HEK293T (cell line): ENCODE results near the gene P2RY2.

Source experiments
- CTCF ChIA-PET: fragments of 350-600 bp; formaldehyde crosslinking; extraction: SDS; loops from one replicate; lab custom pipeline; 2021; ENCODE audit warnings: antibody characterized with exemption, inconsistent platforms; lab: Yijun Ruan, JAX
- POLR2A ChIA-PET: fragments of 350-600 bp; formaldehyde crosslinking; extraction: SDS; loops from one replicate; lab custom pipeline; 2020; ENCODE audit warnings: antibody characterized with exemption, inconsistent platforms; lab: Yijun Ruan, JAX
- DNase-seq: peaks from one replicate; pipeline ENCODE4 v3.0.0; 2012; ENCODE audit warnings: mixed read lengths; ENCODE audit errors: extremely low spot score
- ARNT ChIP-seq: fragments of 450-650 bp; IDR thresholded peaks from 2 replicates; pipeline ENCODE4 v1.6.1; 2017; ENCODE audit warnings: mild to moderate bottlenecking
- BHLHE40 ChIP-seq: fragments of 450-650 bp; IDR thresholded peaks from 2 replicates; pipeline ENCODE4 v1.6.1; 2016; ENCODE audit warnings: mild to moderate bottlenecking, moderate library complexity, borderline replicate concordance
- CTBP1 ChIP-seq: fragments of 450-650 bp; IDR thresholded peaks from 2 replicates; pipeline ENCODE4 v1.6.1; 2016; ENCODE audit warnings: borderline replicate concordance
- ELF4 ChIP-seq: fragments of 450-650 bp; IDR thresholded peaks from 2 replicates; pipeline ENCODE4 v1.6.1; 2017; ENCODE audit warnings: antibody characterized with exemption
- FOXA1 ChIP-seq: fragments of 450-650 bp; IDR thresholded peaks from 2 replicates; pipeline ENCODE4 v1.6.1; 2016; ENCODE audit warnings: mild to moderate bottlenecking
- FOXK2 ChIP-seq: fragments of 450-650 bp; IDR thresholded peaks from 2 replicates; pipeline ENCODE4 v1.6.1; 2016; ENCODE audit warnings: mild to moderate bottlenecking
- FOXM1 ChIP-seq: fragments of 450-650 bp; IDR thresholded peaks from 2 replicates; pipeline ENCODE4 v1.6.1; 2017; ENCODE audit warnings: mild to moderate bottlenecking, borderline replicate concordance
- HDGF ChIP-seq: fragments of 450-650 bp; IDR thresholded peaks from 2 replicates; pipeline ENCODE4 v1.6.1; 2017; ENCODE audit warnings: antibody characterized with exemption, borderline replicate concordance
- L3MBTL2 ChIP-seq: fragments of 450-650 bp; conservative IDR thresholded peaks from 2 replicates; pipeline ENCODE4 v1.6.1; 2016; ENCODE audit warnings: mild to moderate bottlenecking
- LEF1 ChIP-seq: fragments of 450-650 bp; IDR thresholded peaks from 2 replicates; pipeline ENCODE4 v1.6.1; 2017; ENCODE audit warnings: mild to moderate bottlenecking, borderline replicate concordance
- NFRKB ChIP-seq: fragments of 450-650 bp; IDR thresholded peaks from 2 replicates; pipeline ENCODE4 v1.6.1; 2016; ENCODE audit warnings: mild to moderate bottlenecking, moderate library complexity
- SP1 ChIP-seq: fragments of 450-650 bp; IDR thresholded peaks from 2 replicates; pipeline ENCODE4 v1.6.1; 2017
- SUZ12 ChIP-seq: fragments of 450-650 bp; IDR thresholded peaks from 2 replicates; pipeline ENCODE4 v1.6.1; 2016; ENCODE audit warnings: mild to moderate bottlenecking
- TARDBP ChIP-seq: fragments of 450-650 bp; IDR thresholded peaks from 2 replicates; pipeline ENCODE4 v1.6.1; 2016
- ZNF384 ChIP-seq: fragments of 450-650 bp; IDR thresholded peaks from 2 replicates; pipeline ENCODE4 v1.6.1; 2016
- TF ChIP-seq, protein P1 (sequence below): fragments of 450-650 bp; IDR thresholded peaks from 2 replicates; pipeline ENCODE4 v1.6.1; 2016

P2RY2 gene

DNA sequence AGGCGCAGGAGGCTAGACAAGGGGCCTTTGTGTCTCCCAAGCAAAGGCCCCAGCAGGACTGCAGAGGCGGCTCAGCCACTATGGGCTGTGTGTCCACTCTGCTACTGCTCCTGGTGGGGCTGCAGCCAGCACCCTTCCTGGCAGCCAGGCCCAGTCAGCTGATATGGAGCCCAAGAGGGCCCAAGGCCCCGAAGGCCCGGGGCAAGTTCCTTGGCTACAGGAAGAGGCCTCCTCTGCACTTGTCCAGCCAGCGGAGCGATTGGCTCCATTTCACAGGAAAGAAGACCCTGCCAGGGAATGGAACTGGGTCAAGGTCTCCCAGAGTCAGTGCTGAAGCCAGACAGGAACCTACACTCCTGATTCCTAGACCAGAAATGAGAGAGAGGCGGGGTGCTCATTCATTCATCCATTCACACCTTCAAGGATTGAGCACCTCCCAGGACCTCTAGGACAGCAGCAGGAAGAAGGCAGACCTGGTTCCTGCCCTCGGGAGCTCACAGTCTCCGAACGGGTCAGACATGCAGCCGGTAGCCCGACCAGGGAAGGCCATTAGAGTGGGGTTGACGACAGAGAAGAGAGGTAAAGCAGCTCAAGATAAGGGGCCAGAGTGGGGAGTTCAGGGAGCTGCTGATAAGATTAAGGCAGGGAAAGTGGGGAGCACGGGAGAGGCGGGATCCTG, 811 bp upstream of the P2RY2 start:
- CTCF ChIA-PET = interaction anchor here (0.6 to 1.2 kb wide), 2 partner anchors 17 to 20 kb away, joined by 3 to 5 read pairs; no protein-coding TSS in a partner anchor
- TF ChIP-seq FOXK2 (no peak), L3MBTL2 (no peak), TARDBP (no peak), FOXM1 (no peak), HDGF (no peak), SUZ12 (no peak), ELF4 (no peak), FOXA1 (no peak)
- TF ChIP-seq, protein P1, sequence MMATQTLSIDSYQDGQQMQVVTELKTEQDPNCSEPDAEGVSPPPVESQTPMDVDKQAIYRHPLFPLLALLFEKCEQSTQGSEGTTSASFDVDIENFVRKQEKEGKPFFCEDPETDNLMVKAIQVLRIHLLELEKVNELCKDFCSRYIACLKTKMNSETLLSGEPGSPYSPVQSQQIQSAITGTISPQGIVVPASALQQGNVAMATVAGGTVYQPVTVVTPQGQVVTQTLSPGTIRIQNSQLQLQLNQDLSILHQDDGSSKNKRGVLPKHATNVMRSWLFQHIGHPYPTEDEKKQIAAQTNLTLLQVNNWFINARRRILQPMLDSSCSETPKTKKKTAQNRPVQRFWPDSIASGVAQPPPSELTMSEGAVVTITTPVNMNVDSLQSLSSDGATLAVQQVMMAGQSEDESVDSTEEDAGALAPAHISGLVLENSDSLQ = no peak
- POLR2A ChIA-PET = no interaction called here
- DNase-seq = no peak

- TF ChIP-seq, protein P1 = no peak
- TF ChIP-seq SP1 = no peak
- TF ChIP-seq ZNF384 = no peak
- TF ChIP-seq L3MBTL2 = no peak
- TF ChIP-seq CTBP1 = no peak
- TF ChIP-seq BHLHE40 = no peak
- no peak for TF ChIP-seq TARDBP
- TF ChIP-seq NFRKB = no peak
- no peak for TF ChIP-seq ARNT
- TF ChIP-seq LEF1 = no peak
- no peak for TF ChIP-seq FOXM1
- no peak for TF ChIP-seq FOXA1
- no peak for TF ChIP-seq FOXK2
- TF ChIP-seq SUZ12 = no peak
- TF ChIP-seq HDGF = no peak
- TF ChIP-seq ELF4 = no peak
- POLR2A ChIA-PET = no interaction called here
Measured at GRCh38 chr11:73217810-73218105, 323 bp upstream of the P2RY2 start.

GRCh38 chr11:73218830-73219215, 742 bp downstream of the P2RY2 start:
- POLR2A ChIA-PET = no interaction called here
- no peak for DNase-seq
- CTCF ChIA-PET = interaction anchor here (1.0 kb wide), 1 partner anchor 17 kb away, joined by 3 read pairs; no protein-coding TSS in a partner anchor
- TF ChIP-seq ELF4 = no peak
- TF ChIP-seq ARNT = no peak
- no peak for TF ChIP-seq ZNF384
- no peak for TF ChIP-seq SP1
- no peak for TF ChIP-seq TARDBP
- no peak for TF ChIP-seq NFRKB
- TF ChIP-seq FOXK2 = no peak
- TF ChIP-seq FOXA1 = no peak
- TF ChIP-seq L3MBTL2 = no peak

More at GRCh38 chr11:73217810-73218105, 323 bp upstream of the P2RY2 start:
- no peak for DNase-seq
- CTCF ChIA-PET = interaction anchor here (0.6 to 1.2 kb wide), 2 partner anchors 18 to 19 kb away, joined by 3 to 5 read pairs; no protein-coding TSS in a partner anchor

- CTCF ChIA-PET = interaction anchor here (0.5 to 1.0 kb wide), 2 partner anchors 16 to 35 kb away, joined by 3 to 6 read pairs; no protein-coding TSS in a partner anchor
- DNase-seq = no peak
- POLR2A ChIA-PET = no interaction called here
- TF ChIP-seq NFRKB = no peak
- TF ChIP-seq, protein P1 = no peak
- no peak for TF ChIP-seq ZNF384
- no peak for TF ChIP-seq FOXM1
- TF ChIP-seq ELF4 = no peak
- no peak for TF ChIP-seq SP1
- TF ChIP-seq BHLHE40 = no peak
- no peak for TF ChIP-seq FOXK2
- no peak for TF ChIP-seq ARNT
- TF ChIP-seq TARDBP = no peak
- TF ChIP-seq L3MBTL2 = no peak
- TF ChIP-seq HDGF = no peak
Measured at GRCh38 chr11:73219396-73220285, 1.6 kb downstream of the P2RY2 start.

GRCh38 chr11:73221451-73221850, 3.4 kb downstream of the P2RY2 start:
- CTCF ChIA-PET = no interaction called here
- DNase-seq = no peak
- POLR2A ChIA-PET = no interaction called here
- TF ChIP-seq ZNF384 (no peak), BHLHE40 (no peak), TARDBP (no peak), CTBP1 (no peak), ARNT (no peak), FOXK2 (no peak), LEF1 (no peak), L3MBTL2 (no peak), FOXM1 (no peak), NFRKB (no peak), HDGF (no peak), SUZ12 (no peak), SP1 (no peak), FOXA1 (no peak), ELF4 (no peak)
- TF ChIP-seq, protein P1 = no peak
